HepG2 (cell line): ENCODE measurements around the gene NXPE3. TPM values are rescaled to one million over a fixed set of nuclear protein-coding genes. Genes with fewer than 3 reads are reported as not detected.

Experiments used
- AGO2 ChIP-seq: fragments of 200-400 bp; formaldehyde crosslinking; optimal IDR thresholded peaks from 2 replicates; pipeline ENCODE3; 2017; ENCODE audit warnings: mild to moderate bottlenecking, low read depth, low read length, moderate library complexity
- CEBPG ChIP-seq: IDR thresholded peaks from 2 replicates; pipeline ENCODE4 v1.6.1; 2016
- DPF2 ChIP-seq: sonication (generic); formaldehyde crosslinking; IDR thresholded peaks from 2 replicates; pipeline ENCODE4 v1.4.0; 2020; ENCODE audit warnings: mild to moderate bottlenecking, low read depth, missing genetic modification reagents, borderline replicate concordance
- ESRRA ChIP-seq: sonication (generic); formaldehyde crosslinking; IDR thresholded peaks from 2 replicates; pipeline ENCODE4 v1.5.1; 2020; ENCODE audit warnings: mild to moderate bottlenecking, low read depth, missing genetic modification reagents
- GTF2F1 ChIP-seq: fragments of 150-350 bp; IDR thresholded peaks from 2 replicates; pipeline ENCODE4 v1.6.1; 2014; ENCODE audit warnings: low read length
- KAT2B ChIP-seq: fragments of 150-350 bp; IDR thresholded peaks from 2 replicates; pipeline ENCODE4 v1.6.1; 2014; ENCODE audit warnings: low read depth, low read length, borderline replicate concordance
- MYPOP ChIP-seq: sonication (generic); formaldehyde crosslinking; IDR thresholded peaks from 2 replicates; pipeline ENCODE4 v1.8.1; 2023; ENCODE audit warnings: mild to moderate bottlenecking, moderate library complexity, missing genetic modification reagents
- NR2F2 ChIP-seq: IDR thresholded peaks from 2 replicates; pipeline ENCODE4 v1.6.1; 2012; ENCODE audit warnings: low read depth, inconsistent platforms, borderline replicate concordance
- PHF21A ChIP-seq: sonication (generic); formaldehyde crosslinking; IDR thresholded peaks from 2 replicates; pipeline ENCODE4 v1.5.0; 2020; ENCODE audit warnings: mild to moderate bottlenecking, missing genetic modification reagents
- RAD21 ChIP-seq: fragments of 450-650 bp; formaldehyde crosslinking; IDR thresholded peaks from 2 replicates; pipeline ENCODE4 v1.5.0; 2020; ENCODE audit warnings: mild to moderate bottlenecking
- RNF219 ChIP-seq: sonication (generic); formaldehyde crosslinking; IDR thresholded peaks from 2 replicates; pipeline ENCODE4 v1.5.0; 2020; ENCODE audit warnings: mild to moderate bottlenecking, missing genetic modification reagents
- STAG1 ChIP-seq: sonication (generic); formaldehyde crosslinking; IDR thresholded peaks from 2 replicates; pipeline ENCODE4 v1.4.0; 2020; ENCODE audit warnings: missing genetic modification reagents
- TARDBP ChIP-seq: sonication (generic); formaldehyde crosslinking; IDR thresholded peaks from 2 replicates; pipeline ENCODE4 v1.8.0; 2022; ENCODE audit warnings: mild to moderate bottlenecking, missing genetic modification reagents
- THAP11 ChIP-seq: IDR thresholded peaks from 2 replicates; pipeline ENCODE4 v1.6.1; 2016; ENCODE audit warnings: missing biosample characterization, missing genetic modification reagents
- ZNF20 ChIP-seq: sonication (generic); formaldehyde crosslinking; IDR thresholded peaks from 2 replicates; pipeline ENCODE4 v1.4.0; 2020; ENCODE audit warnings: mild to moderate bottlenecking, moderate library complexity, missing genetic modification reagents
- ZNF337 ChIP-seq: sonication (generic); formaldehyde crosslinking; IDR thresholded peaks from 2 replicates; pipeline ENCODE4 v1.5.1; 2020; ENCODE audit warnings: missing genetic modification reagents, low read depth, mild to moderate bottlenecking, borderline replicate concordance
- polyA plus RNA-seq, 8 experiments: library from polyadenylated mRNA; depleted of rRNA in 3 of 8; stranded (reverse) in 7 of 8; unstranded in 1 of 8; fragments of >200 nt; fragmentation: Illumina TruSeq in 4 of 8; extraction: Trizol in 4 of 8; gene quantifications; 2 replicates each; pipeline versions ENCODE4 v1.2.1 to v1.2.3, GENCODE V29; 2011 to 2016; ENCODE audit warnings: low read depth in 4 of 8, missing spikeins in 1 of 8, mixed read lengths in 1 of 8; ENCODE audit not compliant: insufficient read depth in 1 of 8
- total RNA-seq, 5 experiments: library from RNA; depleted of rRNA; stranded (reverse); fragments of >200 nt; fragmentation: Illumina TruSeq; extraction: Trizol; gene quantifications; 2 replicates each; pipeline ENCODE4 v1.2.3, GENCODE V29; 2016; ENCODE audit warnings: low read depth in 1 of 5
- TF ChIP-seq, protein P1 (sequence below): sonication (generic); formaldehyde crosslinking; IDR thresholded peaks from 2 replicates; pipeline ENCODE4 v1.4.0; 2020; ENCODE audit warnings: missing genetic modification reagents
- TF ChIP-seq, protein P2 (sequence below): sonication (generic); formaldehyde crosslinking; IDR thresholded peaks from 2 replicates; pipeline ENCODE4 v1.8.1; 2023; ENCODE audit warnings: mild to moderate bottlenecking, missing genetic modification reagents

The NXPE3 gene
- total and polyA plus RNA-seq, 2 of the 13 experiments (the other 11 are each of a cell fraction or from before 2014, with no cell fraction given) = 3.5 to 4.7 TPM

GRCh38 chr3:101848754-101849713, 70.0 kb downstream of the NXPE3 start, which contains the start of gene NFKBIZ (continued):
- TF ChIP-seq, protein P1, sequence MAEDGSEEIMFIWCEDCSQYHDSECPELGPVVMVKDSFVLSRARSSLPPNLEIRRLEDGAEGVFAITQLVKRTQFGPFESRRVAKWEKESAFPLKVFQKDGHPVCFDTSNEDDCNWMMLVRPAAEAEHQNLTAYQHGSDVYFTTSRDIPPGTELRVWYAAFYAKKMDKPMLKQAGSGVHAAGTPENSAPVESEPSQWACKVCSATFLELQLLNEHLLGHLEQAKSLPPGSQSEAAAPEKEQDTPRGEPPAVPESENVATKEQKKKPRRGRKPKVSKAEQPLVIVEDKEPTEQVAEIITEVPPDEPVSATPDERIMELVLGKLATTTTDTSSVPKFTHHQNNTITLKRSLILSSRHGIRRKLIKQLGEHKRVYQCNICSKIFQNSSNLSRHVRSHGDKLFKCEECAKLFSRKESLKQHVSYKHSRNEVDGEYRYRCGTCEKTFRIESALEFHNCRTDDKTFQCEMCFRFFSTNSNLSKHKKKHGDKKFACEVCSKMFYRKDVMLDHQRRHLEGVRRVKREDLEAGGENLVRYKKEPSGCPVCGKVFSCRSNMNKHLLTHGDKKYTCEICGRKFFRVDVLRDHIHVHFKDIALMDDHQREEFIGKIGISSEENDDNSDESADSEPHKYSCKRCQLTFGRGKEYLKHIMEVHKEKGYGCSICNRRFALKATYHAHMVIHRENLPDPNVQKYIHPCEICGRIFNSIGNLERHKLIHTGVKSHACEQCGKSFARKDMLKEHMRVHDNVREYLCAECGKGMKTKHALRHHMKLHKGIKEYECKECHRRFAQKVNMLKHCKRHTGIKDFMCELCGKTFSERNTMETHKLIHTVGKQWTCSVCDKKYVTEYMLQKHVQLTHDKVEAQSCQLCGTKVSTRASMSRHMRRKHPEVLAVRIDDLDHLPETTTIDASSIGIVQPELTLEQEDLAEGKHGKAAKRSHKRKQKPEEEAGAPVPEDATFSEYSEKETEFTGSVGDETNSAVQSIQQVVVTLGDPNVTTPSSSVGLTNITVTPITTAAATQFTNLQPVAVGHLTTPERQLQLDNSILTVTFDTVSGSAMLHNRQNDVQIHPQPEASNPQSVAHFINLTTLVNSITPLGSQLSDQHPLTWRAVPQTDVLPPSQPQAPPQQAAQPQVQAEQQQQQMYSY (CRISPR knock-in tag) = peak; percentile 38; the same call in 1 of the 2 replicates
- TF ChIP-seq CEBPG (CRISPR knock-in tag) (peak; percentile 81), STAG1 (CRISPR knock-in tag) (peak; percentile 21; the same call in 1 of the 2 replicates), KAT2B (no peak), NR2F2 (no peak; the same call in 1 of the 2 replicates), PHF21A (CRISPR knock-in tag) (peak; percentile 21; the same call in 1 of the 2 replicates), ZNF20 (CRISPR knock-in tag) (no peak), THAP11 (CRISPR knock-in tag) (peak; percentile 74), ESRRA (no peak; the same call in 1 of the 2 replicates), RNF219 (CRISPR knock-in tag) (no peak), GTF2F1 (peak; percentile 95), ZNF337 (CRISPR knock-in tag) (no peak), AGO2 (no peak), DPF2 (no peak), MYPOP (CRISPR knock-in tag) (peak; percentile 69; the same call in 1 of the 2 replicates), TARDBP (CRISPR knock-in tag) (no peak; the same call in 1 of the 2 replicates), RAD21 (CRISPR knock-in tag) (peak; percentile 67)
- TF ChIP-seq, protein P2, sequence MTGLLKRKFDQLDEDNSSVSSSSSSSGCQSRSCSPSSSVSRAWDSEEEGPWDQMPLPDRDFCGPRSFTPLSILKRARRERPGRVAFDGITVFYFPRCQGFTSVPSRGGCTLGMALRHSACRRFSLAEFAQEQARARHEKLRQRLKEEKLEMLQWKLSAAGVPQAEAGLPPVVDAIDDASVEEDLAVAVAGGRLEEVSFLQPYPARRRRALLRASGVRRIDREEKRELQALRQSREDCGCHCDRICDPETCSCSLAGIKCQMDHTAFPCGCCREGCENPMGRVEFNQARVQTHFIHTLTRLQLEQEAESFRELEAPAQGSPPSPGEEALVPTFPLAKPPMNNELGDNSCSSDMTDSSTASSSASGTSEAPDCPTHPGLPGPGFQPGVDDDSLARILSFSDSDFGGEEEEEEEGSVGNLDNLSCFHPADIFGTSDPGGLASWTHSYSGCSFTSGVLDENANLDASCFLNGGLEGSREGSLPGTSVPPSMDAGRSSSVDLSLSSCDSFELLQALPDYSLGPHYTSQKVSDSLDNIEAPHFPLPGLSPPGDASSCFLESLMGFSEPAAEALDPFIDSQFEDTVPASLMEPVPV (CRISPR knock-in tag) = peak; percentile 74; the same call in 1 of the 2 replicates
